Stimulated activated CD4-positive, alpha-beta T cell treated with anti-CD3 and anti-CD28 coated beads, Interleukin-15, amount 100 ng/mL, for 1 hour (primary cell): Measurements from ENCODE around the gene TSPAN9.

Source experiments
- DNase-seq, 2 donors: peaks; one replicate each; pipeline ENCODE4 v3.0.0-alpha.2; 2020; ENCODE audit warnings: low read depth in 1 of 2, low spot score in 1 of 2

The TSPAN9 gene

GRCh38 chr12:3243376-3244084, 166.4 kb downstream of the TSPAN9 start:
- no peak for DNase-seq

GRCh38 chr12:3244219-3244750, 167.1 kb downstream of the TSPAN9 start:
- no peak for DNase-seq

- DNase-seq: no peak
These were observed 169.1 kb downstream of the TSPAN9 start for GRCh38 chr12:3246253-3246652.

- no peak for DNase-seq
These were observed 169.9 kb downstream of the TSPAN9 start for GRCh38 chr12:3247077-3247476.

GRCh38 chr12:3247629-3248161, 170.5 kb downstream of the TSPAN9 start:
- DNase-seq: no peak

GRCh38 chr12:3249081-3249800, 172.1 kb downstream of the TSPAN9 start:
- DNase-seq: no peak

- DNase-seq: no peak
These were observed 172.9 kb downstream of the TSPAN9 start for GRCh38 chr12:3250034-3250433.

GRCh38 chr12:3250576-3250975, 173.4 kb downstream of the TSPAN9 start:
- DNase-seq: no peak

GRCh38 chr12:3251067-3251466, 173.9 kb downstream of the TSPAN9 start:
- no peak for DNase-seq

GRCh38 chr12:3251691-3252090, 174.5 kb downstream of the TSPAN9 start:
- no peak for DNase-seq

- DNase-seq: no peak
These were observed 175.3 kb downstream of the TSPAN9 start for GRCh38 chr12:3252450-3252891.

GRCh38 chr12:3253682-3254275, 176.6 kb downstream of the TSPAN9 start:
- no peak for DNase-seq

- DNase-seq: no peak
These were observed 177.9 kb downstream of the TSPAN9 start for GRCh38 chr12:3255057-3255456.

- DNase-seq: no peak
These were observed 179.0 kb downstream of the TSPAN9 start for GRCh38 chr12:3256103-3256631.

GRCh38 chr12:3257411-3257810, 180.2 kb downstream of the TSPAN9 start:
- DNase-seq: no peak

GRCh38 chr12:3259973-3260372, 182.8 kb downstream of the TSPAN9 start:
- DNase-seq: no peak

GRCh38 chr12:3261782-3262359, 184.7 kb downstream of the TSPAN9 start:
- no peak for DNase-seq

GRCh38 chr12:3262470-3262869, 185.3 kb downstream of the TSPAN9 start:
- DNase-seq: no peak

GRCh38 chr12:3263282-3263681, 186.1 kb downstream of the TSPAN9 start:
- no peak for DNase-seq

GRCh38 chr12:3263939-3264922, 187.1 kb downstream of the TSPAN9 start:
- DNase-seq: no peak
